Measurements from ENCODE around the gene MDK. TPM values are rescaled to one million over a fixed set of nuclear protein-coding genes. Genes with fewer than 3 reads are reported as not detected.

Gene MDK
- total and polyA plus RNA-seq, 2 of the 4 experiments (the other 2 are of a cell fraction) = 25.8 to 377 TPM

- no peak for TF ChIP-seq NFE2L2 (IDR thresholded peaks at IDR 0.05; ENCODE audit: low read depth, low read length)
These were observed 14.1 kb upstream of the MDK start (continued) for GRCh38 chr11:46367244-46367915.

- no peak overlapping the region for H4K8ac ChIP-seq (ENCODE audit: low read depth in 2 of 2, low read length in 2 of 2)
- peak overlapping the region; percentile 78 for H2AK9ac ChIP-seq (replicated peaks; ENCODE audit: low read depth, low read length, poor library complexity)
- dilution Hi-C loops (cut with HindIII; ENCODE audit: low sequenced_read_pairs, unreplicated experiment) (no loop called here), in situ Hi-C loops (cut with MboI; ENCODE audit: low sequenced_read_pairs) (no loop called here), intact Hi-C loops (cut with micrococcal nuclease) (loop anchor here (2.0 kb wide), 1 partner anchor 129 kb away; no protein-coding TSS in a partner anchor)
- H2BK20ac ChIP-seq (ENCODE audit: low read depth, low read length) = no peak overlapping the region
- BruUV-seq (replicated peaks) = no TSS peak
- WGBS, 2 experiments (ENCODE audit: extremely low coverage in 2 of 2, insufficient read length in 1 of 2) = 62% methylated on average over 3 of the region's 12 CpGs; no CpG with 5 or more reads in 1 of the 2 experiments
- no peak overlapping the region for H3K4me3 ChIP-seq (ENCODE audit: insufficient read depth, low read depth, low read length)
- DNase-seq (no peak), ATAC-seq (ENCODE audit: low read depth) (no peak)
- no peaks in the 10 kb centered on the region for H3K9me3 ChIP-seq (ENCODE audit: control insufficient read depth, insufficient read depth, low read length)
- H3K36me3 ChIP-seq (ENCODE audit: control insufficient read depth, insufficient read depth, low read length) = peaks cover 18% of the 10 kb centered on the region; the same call in 1 of the 2 replicates
- peaks cover 25% of the 10 kb centered on the region for H4K20me1 ChIP-seq (ENCODE audit: insufficient read depth, low read length)
- no peak overlapping the region; the same call in 2 of the 3 replicates for H2BK15ac ChIP-seq (ENCODE audit: low read depth, low read length)
- H3K4ac ChIP-seq (ENCODE audit: low read depth, low read length) = no peak overlapping the region
- no peak overlapping the region for H4K91ac ChIP-seq (ENCODE audit: insufficient read depth, low read depth, low read length)
- CTCF ChIA-PET = interaction anchor here (1.0 kb wide), 1 partner anchor 9 kb away, joined by 3 read pairs; no protein-coding TSS in a partner anchor
- no peak overlapping the region for H2BK120ac ChIP-seq (ENCODE audit: low read depth, low read length)
- H2BK5ac ChIP-seq (ENCODE audit: low read depth, low read length, poor library complexity, severe bottlenecking) = no peak overlapping the region
- no peak overlapping the region for H3K9ac ChIP-seq (ENCODE audit: low read depth, low read length)
- no peak overlapping the region for H3K27ac ChIP-seq (ENCODE audit: insufficient read depth, low read length)
- H2AK5ac ChIP-seq (ENCODE audit: low read depth, low read length) = peak overlapping the region; percentile 9; the same call in 1 of the 2 replicates
- peaks cover 19% of the 10 kb centered on the region for H3K4me1 ChIP-seq (ENCODE audit: control insufficient read depth, insufficient read depth, low read length)
- H3K18ac ChIP-seq (ENCODE audit: low read depth, low read length) = no peak overlapping the region
- no peaks in the 10 kb centered on the region for H3K27me3 ChIP-seq (ENCODE audit: control insufficient read depth, insufficient read depth, low read length)
- no peak overlapping the region for H3K14ac ChIP-seq (replicated peaks; ENCODE audit: low read depth, low read length)
- peak overlapping the region; percentile 70 for H2AFZ ChIP-seq (replicated peaks; ENCODE audit: low read length, poor library complexity)
- H3K9me1 ChIP-seq (ENCODE audit: insufficient read depth, low read length) = peaks cover 6% of the 10 kb centered on the region; the same call in 1 of the 2 replicates
- no peak overlapping the region for H3K4me2 ChIP-seq (ENCODE audit: low read depth, low read length)
- POLR2A ChIA-PET (ENCODE audit: unreplicated experiment) = no interaction called here
- no peak overlapping the region for H4K5ac ChIP-seq (ENCODE audit: low read depth, low read length)
- H3K79me1 ChIP-seq (ENCODE audit: low read depth in 1 of 2, low read length in 2 of 2) = peaks cover 9 to 52% of the 10 kb centered on the region in 2 experiments
- H3K56ac ChIP-seq (ENCODE audit: extremely low read depth, insufficient read depth, low read length) = no peak overlapping the region
- H3K23ac ChIP-seq (ENCODE audit: low read depth, low read length) = no peak overlapping the region
- TF ChIP-seq MAFK (IDR thresholded peaks at IDR 0.05; ENCODE audit: low read depth, low read length) = no peak
- no peak for TF ChIP-seq CTCF (conservative IDR thresholded peaks at IDR 0.05; ENCODE audit: low read depth, low read length)
- no peak for TF ChIP-seq BHLHE40 (IDR thresholded peaks at IDR 0.05; ENCODE audit: low read depth, low read length)
- TF ChIP-seq ELK1 (IDR thresholded peaks at IDR 0.05; ENCODE audit: borderline replicate concordance, low read depth, low read length) = no peak
- no peak for TF ChIP-seq USF2 (IDR thresholded peaks at IDR 0.05; ENCODE audit: low read depth, low read length)
- no peak for TF ChIP-seq CEBPB (IDR thresholded peaks at IDR 0.05; ENCODE audit: low read depth, low read length)
- no peak for TF ChIP-seq CHD1 (IDR thresholded peaks at IDR 0.05; ENCODE audit: low read depth, low read length)
- TF ChIP-seq MAZ (IDR thresholded peaks at IDR 0.05; ENCODE audit: borderline replicate concordance, low read depth, low read length) = no peak
- TF ChIP-seq NFE2L2 (IDR thresholded peaks at IDR 0.05; ENCODE audit: low read depth, low read length) = no peak
- no peak for TF ChIP-seq RAD21 (IDR thresholded peaks at IDR 0.05; ENCODE audit: low read length)
- TF ChIP-seq RFX5 (IDR thresholded peaks at IDR 0.05; ENCODE audit: low read depth, low read length) = no peak
- no peak for TF ChIP-seq POLR2A (IDR thresholded peaks at IDR 0.05; ENCODE audit: low read depth, low read length)
- no peak for TF ChIP-seq RCOR1 (IDR thresholded peaks at IDR 0.05; ENCODE audit: insufficient replicate concordance, low read length)
These were observed 13.6 kb upstream of the MDK start for GRCh38 chr11:46367916-46368267.

Measured in IMR-90 (cell line).